Natural killer cell (primary cell): ENCODE results near the gene XPOT. TPM values are rescaled to one million over a fixed set of nuclear protein-coding genes. Genes with fewer than 3 reads are reported as not detected.
A peak's percentile ranks its signal among the peaks of the same experiment; 100 is the strongest.

Experiments used
- ATAC-seq, 3 donors: fragments of 150-1000 bp in 2 of 3; fragments of 200-7000 bp in 1 of 3; cut with Tn5 transposase; 1 replicate in 1 of 3; 2 replicates in 2 of 3; pipeline ENCODE4 v1.10.0; 2021; ENCODE audit warnings: mild to moderate bottlenecking in 2 of 3, moderate library complexity in 2 of 3
- DNase-seq, 2 donors: peaks; one replicate each; pipeline versions ENCODE4 v3.0.0 to v3.0.0-alpha.2; 2013 to 2021; ENCODE audit warnings: mixed read lengths in 1 of 2
- H3K27ac ChIP-seq: one replicate; pipeline ENCODE4 v1.5.1; 2013; ENCODE audit warnings: mild to moderate bottlenecking, low read length
- H3K27me3 ChIP-seq: one replicate; pipeline ENCODE4 v1.6.1; 2013; ENCODE audit warnings: low read length; ENCODE audit not compliant: control insufficient read depth, insufficient read depth
- H3K36me3 ChIP-seq: one replicate; pipeline ENCODE4 v1.6.1; 2013; ENCODE audit warnings: low read length; ENCODE audit not compliant: control insufficient read depth, insufficient read depth
- H3K4me1 ChIP-seq: one replicate; pipeline ENCODE4 v1.6.1; 2013; ENCODE audit warnings: low read length; ENCODE audit not compliant: control insufficient read depth, insufficient read depth
- H3K4me3 ChIP-seq: one replicate; pipeline ENCODE4 v1.5.1; 2013; ENCODE audit warnings: low read length
- H3K9me3 ChIP-seq: one replicate; pipeline ENCODE4 v1.6.1; 2013; ENCODE audit warnings: low read length; ENCODE audit not compliant: control insufficient read depth, insufficient read depth
- H3K27ac Mint-ChIP-seq, 2 donors: one replicate each; pipeline ENCODE4 v1.8.0; 2022; ENCODE audit warnings: mild to moderate bottlenecking in 2 of 2, mixed read lengths in 2 of 2, moderate library complexity in 1 of 2
- H3K27me3 Mint-ChIP-seq, 2 donors: one replicate each; pipeline ENCODE4 v1.8.0; 2022; ENCODE audit warnings: low read depth in 2 of 2, mixed read lengths in 2 of 2
- H3K36me3 Mint-ChIP-seq: one replicate; pipeline ENCODE4 v1.8.0; 2022; ENCODE audit warnings: mixed read lengths
- H3K4me1 Mint-ChIP-seq, 2 donors: one replicate each; pipeline ENCODE4 v1.8.0; 2022; ENCODE audit warnings: mixed read lengths in 2 of 2
- H3K4me3 Mint-ChIP-seq: one replicate; pipeline ENCODE4 v1.8.0; 2022; ENCODE audit warnings: mild to moderate bottlenecking, moderate library complexity, mixed read lengths
- H3K9me3 Mint-ChIP-seq, 2 donors: one replicate each; pipeline ENCODE4 v1.8.0; 2022; ENCODE audit warnings: mixed read lengths in 2 of 2
- WGBS: methylation state at CpG from one replicate; pipeline ENCODE4 v1.1.7; 2013; ENCODE audit warnings: missing lambda C conversion rate; ENCODE audit not compliant: insufficient coverage; 5-methylcytosine and 5-hydroxymethylcytosine counted together
- intact Hi-C: fragments of 100-400 bp; cut with micrococcal nuclease; formaldehyde crosslinking; loops from one replicate; pipeline ENCODE4 v1.14.2; 2022
- total RNA-seq, 4 donors: library from RNA; stranded (reverse); fragments of 120-200 nt in 1 of 4; gene quantifications; one replicate each; pipeline versions ENCODE4 v1.2.3 to v1.2.4, GENCODE V29; 2013 to 2022
- TF ChIP-seq, protein P1 (sequence below): fragments of 200-600 bp; IDR thresholded peaks from one replicate; pipeline ENCODE4 v1.8.0; 2022; ENCODE audit warnings: antibody characterized with exemption

The XPOT gene
- total RNA-seq, 3 donors from 2014 or later (not counting 1 experiment from before 2014, with no cell fraction given), result 39.8 to 51.5 (median 45.0) TPM

- ATAC-seq (no peak), DNase-seq (no peak)
- Mint-ChIP-seq H3K27me3 (no peaks in the 10 kb centered on the region), H3K36me3 (no peaks in the 10 kb centered on the region), H3K27ac (peak overlapping the region; percentile 93 to 97), H3K4me3 (peak overlapping the region; percentile 17), H3K9me3 (no peaks in the 10 kb centered on the region), H3K4me1 (peaks cover 57 to 62% of the 10 kb centered on the region in 2 donors)
- whole genome bisulfite sequencing, result no CpG with 5 or more reads among the region's 1 CpG
- Histone ChIP-seq H3K4me1 (peaks cover 18% of the 10 kb centered on the region), H3K9me3 (no peaks in the 10 kb centered on the region), H3K4me3 (no peak overlapping the region), H3K36me3 (peaks cover 5% of the 10 kb centered on the region), H3K27me3 (no peaks in the 10 kb centered on the region), H3K27ac (no peak overlapping the region)
- TF ChIP-seq, protein P1, sequence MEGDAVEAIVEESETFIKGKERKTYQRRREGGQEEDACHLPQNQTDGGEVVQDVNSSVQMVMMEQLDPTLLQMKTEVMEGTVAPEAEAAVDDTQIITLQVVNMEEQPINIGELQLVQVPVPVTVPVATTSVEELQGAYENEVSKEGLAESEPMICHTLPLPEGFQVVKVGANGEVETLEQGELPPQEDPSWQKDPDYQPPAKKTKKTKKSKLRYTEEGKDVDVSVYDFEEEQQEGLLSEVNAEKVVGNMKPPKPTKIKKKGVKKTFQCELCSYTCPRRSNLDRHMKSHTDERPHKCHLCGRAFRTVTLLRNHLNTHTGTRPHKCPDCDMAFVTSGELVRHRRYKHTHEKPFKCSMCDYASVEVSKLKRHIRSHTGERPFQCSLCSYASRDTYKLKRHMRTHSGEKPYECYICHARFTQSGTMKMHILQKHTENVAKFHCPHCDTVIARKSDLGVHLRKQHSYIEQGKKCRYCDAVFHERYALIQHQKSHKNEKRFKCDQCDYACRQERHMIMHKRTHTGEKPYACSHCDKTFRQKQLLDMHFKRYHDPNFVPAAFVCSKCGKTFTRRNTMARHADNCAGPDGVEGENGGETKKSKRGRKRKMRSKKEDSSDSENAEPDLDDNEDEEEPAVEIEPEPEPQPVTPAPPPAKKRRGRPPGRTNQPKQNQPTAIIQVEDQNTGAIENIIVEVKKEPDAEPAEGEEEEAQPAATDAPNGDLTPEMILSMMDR, result no peak
- intact Hi-C loops, result loop anchor here (10.0 kb wide), 1 partner anchor 219 kb away; no protein-coding TSS in a partner anchor
Observed at GRCh38 chr12:64455506-64455905, 51.3 kb downstream of the XPOT start.

DNA sequence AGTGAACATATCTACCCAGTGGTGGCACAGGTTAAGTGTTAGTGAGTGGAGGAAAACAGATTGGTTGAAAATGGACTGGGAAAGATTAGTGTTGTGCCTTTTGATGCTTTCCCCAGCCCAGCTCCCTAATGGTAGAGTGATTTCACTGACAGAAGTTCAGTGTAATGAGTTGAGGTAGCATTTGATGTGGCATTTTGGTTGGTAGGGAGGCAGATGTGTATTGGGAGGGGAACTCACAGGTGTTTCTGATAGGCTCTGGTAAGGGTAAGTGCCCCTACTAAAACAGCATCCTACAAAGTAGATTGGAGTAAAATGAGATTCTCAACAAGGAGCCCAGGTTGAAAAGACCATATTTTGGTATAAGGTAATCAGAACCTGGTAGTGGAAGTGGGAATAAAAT is 51.9 kb downstream of the XPOT start:
- Mint-ChIP-seq H3K36me3 (no peaks in the 10 kb centered on the region), H3K9me3 (no peaks in the 10 kb centered on the region), H3K27me3 (no peaks in the 10 kb centered on the region), H3K4me3 (no peak overlapping the region), H3K27ac (peak overlapping the region; percentile 93 to 97), H3K4me1 (peaks cover 50 to 56% of the 10 kb centered on the region in 2 donors)
- no peaks in the 10 kb centered on the region for H3K9me3 ChIP-seq
- intact Hi-C loops, result loop anchor here (10.0 kb wide), 1 partner anchor 219 kb away; no protein-coding TSS in a partner anchor
- H3K27me3 ChIP-seq, result no peaks in the 10 kb centered on the region
- peaks cover 16% of the 10 kb centered on the region for H3K4me1 ChIP-seq
- TF ChIP-seq, protein P1, result no peak
- ATAC-seq (no peak), DNase-seq (peak in 1 of 2 donors; percentile 47)
- no peak overlapping the region for H3K27ac ChIP-seq
- peaks cover 8% of the 10 kb centered on the region for H3K36me3 ChIP-seq
- H3K4me3 ChIP-seq, result no peak overlapping the region

GRCh38 chr12:64457032-64457431 is 52.8 kb downstream of the XPOT start:
- peak in 1 of 2 donors; percentile 48 for DNase-seq
- ATAC-seq, result no peak
- H3K27ac ChIP-seq, result peak overlapping the region; percentile 38
- TF ChIP-seq, protein P1, result no peak
- no peaks in the 10 kb centered on the region for H3K27me3 ChIP-seq
- no peak overlapping the region for H3K4me3 ChIP-seq
- no peaks in the 10 kb centered on the region for H3K9me3 Mint-ChIP-seq
- WGBS, result 64% methylated on average over 3 of the region's 6 CpGs
- peaks cover 14% of the 10 kb centered on the region for H3K36me3 ChIP-seq
- intact Hi-C loops, result loop anchor here (10.0 kb wide), 1 partner anchor 218 kb away; no protein-coding TSS in a partner anchor
- peaks cover 43 to 49% of the 10 kb centered on the region in 2 donors for H3K4me1 Mint-ChIP-seq
- no peaks in the 10 kb centered on the region for H3K27me3 Mint-ChIP-seq
- H3K4me1 ChIP-seq, result peaks cover 10% of the 10 kb centered on the region
- peak overlapping the region; percentile 93 to 97 for H3K27ac Mint-ChIP-seq
- no peak overlapping the region for H3K4me3 Mint-ChIP-seq
- no peaks in the 10 kb centered on the region for H3K36me3 Mint-ChIP-seq
- no peaks in the 10 kb centered on the region for H3K9me3 ChIP-seq

DNA sequence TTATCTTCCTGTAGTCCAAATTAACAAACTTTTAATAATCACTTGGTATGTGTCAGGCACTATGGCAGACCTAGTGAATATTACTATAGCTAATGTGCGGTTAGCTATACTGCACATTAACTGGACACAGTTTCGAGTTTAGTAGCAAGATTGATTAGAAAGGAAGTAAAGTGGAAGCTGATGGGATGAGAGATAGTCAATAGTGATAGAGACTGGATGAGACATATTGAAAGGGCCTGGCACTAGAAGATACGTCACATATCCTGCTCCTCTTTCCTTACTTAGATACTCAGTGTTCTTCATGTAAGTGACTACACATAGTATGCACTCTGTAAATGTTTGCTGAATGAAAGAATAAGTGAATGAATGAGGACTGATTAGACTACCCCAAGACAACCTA is 53.3 kb downstream of the XPOT start:
- Histone ChIP-seq H3K36me3 (peaks cover 14% of the 10 kb centered on the region), H3K27me3 (no peaks in the 10 kb centered on the region), H3K4me3 (no peak overlapping the region), H3K4me1 (peaks cover 10% of the 10 kb centered on the region), H3K27ac (peak overlapping the region; percentile 38), H3K9me3 (no peaks in the 10 kb centered on the region)
- TF ChIP-seq, protein P1, result no peak
- no peaks in the 10 kb centered on the region for H3K9me3 Mint-ChIP-seq
- intact Hi-C loops, result loop anchor here (10.0 kb wide), 1 partner anchor 217 kb away; no protein-coding TSS in a partner anchor
- no peaks in the 10 kb centered on the region for H3K27me3 Mint-ChIP-seq
- H3K27ac Mint-ChIP-seq, result peak overlapping the region; percentile 93 to 97
- 48% methylated on average over 2 of the region's 3 CpGs for WGBS
- H3K4me1 Mint-ChIP-seq, result peaks cover 43 to 47% of the 10 kb centered on the region in 2 donors
- H3K36me3 Mint-ChIP-seq, result no peaks in the 10 kb centered on the region
- DNase-seq, result peak in 1 of 2 donors; percentile 24
- peak overlapping the region; percentile 32 for H3K4me3 Mint-ChIP-seq
- peak in 1 of 3 donors; percentile 19 for ATAC-seq
